NB4 (cell line): Measurements from ENCODE around the gene MCM8.

Experiments used
- CTCF ChIP-seq: IDR thresholded peaks from one replicate; pipeline ENCODE4 v1.5.1; 2012; ENCODE audit warnings: low read depth, low read length
- MAX ChIP-seq: IDR thresholded peaks from 2 replicates; pipeline ENCODE4 v1.6.1; 2011; ENCODE audit warnings: low read depth, low read length
- MYC ChIP-seq: IDR thresholded peaks from 2 replicates; pipeline ENCODE4 v1.6.1; 2011; ENCODE audit warnings: low read depth, low read length
- POLR2A ChIP-seq: IDR thresholded peaks from 2 replicates; pipeline ENCODE4 v1.6.1; 2011; ENCODE audit warnings: mild to moderate bottlenecking; ENCODE audit not compliant: insufficient read length; ENCODE audit errors: extremely low read depth

- TF ChIP-seq CTCF, result no peak
- no peak for TF ChIP-seq POLR2A
- no peak for TF ChIP-seq MAX
- no peak for TF ChIP-seq MYC
Measured at GRCh38 chr20:5968462-5968861, 18.0 kb downstream of the MCM8 start.
